Muscle of leg (tissue), 11 donors: ENCODE measurements around the gene GMDS. TPM values are rescaled to one million over a fixed set of nuclear protein-coding genes. Genes with fewer than 3 reads are reported as not detected.
A peak's percentile ranks its signal among the peaks of the same experiment; 100 is the strongest.

Source experiments
- DNase-seq: peaks from one replicate; pipeline ENCODE4 v3.0.0; 2013
- H3K27ac ChIP-seq: one replicate; pipeline ENCODE4 v1.5.1; 2013; ENCODE audit warnings: mild to moderate bottlenecking, low read length, control low read depth
- H3K27me3 ChIP-seq: one replicate; pipeline ENCODE4 v1.6.1; 2013; ENCODE audit warnings: low read length; ENCODE audit not compliant: control insufficient read depth, insufficient read depth
- H3K36me3 ChIP-seq: one replicate; pipeline ENCODE4 v1.6.1; 2013; ENCODE audit warnings: low read length; ENCODE audit not compliant: control insufficient read depth, insufficient read depth
- H3K4me1 ChIP-seq: one replicate; pipeline ENCODE4 v1.6.1; 2013; ENCODE audit warnings: low read length; ENCODE audit not compliant: control insufficient read depth, insufficient read depth
- H3K4me3 ChIP-seq: one replicate; pipeline ENCODE4 v1.5.1; 2013; ENCODE audit warnings: low read length, control low read depth
- H3K9me3 ChIP-seq: replicated peaks from 2 replicates; pipeline ENCODE4 v1.6.1; 2013; ENCODE audit warnings: low read depth, low read length; ENCODE audit not compliant: control insufficient read depth
- WGBS: methylation state at CpG from one replicate; pipeline ENCODE4 v1.1.5; 2013; ENCODE audit warnings: missing lambda C conversion rate; ENCODE audit not compliant: insufficient coverage; 5-methylcytosine and 5-hydroxymethylcytosine counted together
- polyA plus RNA-seq, 8 donors: library from polyadenylated mRNA; unstranded; fragments of 120-200 nt; gene quantifications; one replicate each; pipeline versions ENCODE4 v1.2.1 to v1.2.3, GENCODE V29; 2013; ENCODE audit warnings: inconsistent platforms in 1 of 8, low replicate concordance in 1 of 8; ENCODE audit not compliant: insufficient read length in 8 of 8, insufficient read depth in 1 of 8
- total RNA-seq: library from RNA; stranded (reverse); fragments of 120-200 nt; gene quantifications from one replicate; pipeline ENCODE4 v1.2.4, GENCODE V29; 2013

GMDS gene
- total and polyA plus RNA-seq, 9 donors: 3.9 to 17.0 (median 11.9) TPM

DNA sequence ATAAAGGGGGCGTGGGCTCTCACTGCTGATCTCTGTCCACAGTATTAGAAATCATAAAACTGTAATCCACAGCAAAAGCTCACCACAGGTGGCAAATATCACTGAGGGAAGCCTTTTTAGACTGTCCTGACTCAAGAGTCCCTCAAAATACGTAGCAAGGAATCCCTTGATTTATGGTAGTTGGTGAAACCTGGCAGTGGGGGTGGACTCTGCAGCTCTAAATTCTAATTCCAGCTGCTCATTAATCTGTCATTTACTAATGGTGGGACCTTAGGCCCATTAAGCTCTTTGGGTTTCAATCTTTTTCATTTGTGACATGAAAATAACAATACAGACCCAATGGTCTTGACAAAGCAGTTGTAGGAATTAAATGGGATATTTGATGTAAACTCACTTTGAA, 32.3 kb downstream of the GMDS start:
- Histone ChIP-seq H3K36me3 (no peaks in the 10 kb centered on the region), H3K27ac (no peak overlapping the region), H3K9me3 (no peaks in the 10 kb centered on the region), H3K27me3 (no peaks in the 10 kb centered on the region), H3K4me3 (no peak overlapping the region), H3K4me1 (no peaks in the 10 kb centered on the region)
- DNase-seq: no peak
- 80% methylated on average over 1 of the region's 2 CpGs for WGBS

DNA sequence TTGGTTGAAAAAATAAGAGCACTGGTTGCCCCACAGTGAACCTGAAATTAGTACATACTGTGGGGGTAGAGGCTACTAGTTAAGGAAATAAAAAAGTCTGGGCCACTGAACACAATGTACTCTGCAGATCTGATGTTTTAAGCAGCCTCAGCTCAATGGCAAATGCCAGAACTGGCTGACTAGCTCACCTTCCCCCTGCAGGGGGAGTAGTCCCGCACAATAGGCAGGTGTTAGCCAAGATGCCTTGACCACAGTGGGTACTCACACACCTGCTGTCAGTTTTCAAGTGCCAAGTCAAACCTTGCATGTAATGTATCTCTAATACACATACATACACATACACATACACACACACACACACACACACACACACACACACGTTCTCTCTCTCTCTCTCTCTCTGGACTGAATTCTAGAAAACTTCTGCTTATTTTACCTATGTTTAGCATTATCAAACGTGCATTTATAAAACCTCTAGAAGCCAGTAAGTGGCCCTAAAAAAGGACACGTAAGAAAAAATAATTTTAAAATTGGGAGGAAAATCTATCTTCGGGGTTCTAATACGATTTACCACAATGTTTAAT, 36.1 kb downstream of the GMDS start:
- H3K36me3 ChIP-seq: no peaks in the 10 kb centered on the region
- no peak overlapping the region for H3K4me3 ChIP-seq
- no peaks in the 10 kb centered on the region for H3K9me3 ChIP-seq
- H3K4me1 ChIP-seq: no peaks in the 10 kb centered on the region
- no peak overlapping the region for H3K27ac ChIP-seq
- peak; percentile 16 for DNase-seq
- 30% methylated on average over 1 of the region's 6 CpGs for WGBS
- no peaks in the 10 kb centered on the region for H3K27me3 ChIP-seq

DNA sequence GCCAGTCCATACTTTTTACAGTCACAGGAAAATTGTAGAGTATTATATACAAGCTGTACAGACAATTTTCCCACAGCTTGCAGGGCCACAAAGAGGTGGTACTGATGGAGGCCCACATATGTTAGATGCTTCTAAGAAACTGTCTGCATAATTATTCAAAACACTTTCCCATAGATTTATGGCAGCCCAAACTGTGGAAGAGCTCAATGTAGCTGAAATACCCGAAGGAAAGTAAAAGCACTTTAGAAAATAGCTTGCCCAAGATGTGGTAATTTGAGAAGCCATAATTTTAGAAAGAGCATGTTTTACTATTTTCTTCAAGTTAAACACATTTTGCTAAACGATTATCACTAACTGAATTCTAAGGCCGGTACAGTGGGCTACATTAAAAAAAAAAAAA, 36.9 kb downstream of the GMDS start:
- Histone ChIP-seq H3K27me3 (no peaks in the 10 kb centered on the region), H3K4me1 (no peaks in the 10 kb centered on the region), H3K27ac (no peak overlapping the region), H3K9me3 (no peaks in the 10 kb centered on the region), H3K36me3 (no peaks in the 10 kb centered on the region), H3K4me3 (no peak overlapping the region)
- DNase-seq: no peak
- 40% methylated on average over 1 of the region's 3 CpGs for WGBS

DNA sequence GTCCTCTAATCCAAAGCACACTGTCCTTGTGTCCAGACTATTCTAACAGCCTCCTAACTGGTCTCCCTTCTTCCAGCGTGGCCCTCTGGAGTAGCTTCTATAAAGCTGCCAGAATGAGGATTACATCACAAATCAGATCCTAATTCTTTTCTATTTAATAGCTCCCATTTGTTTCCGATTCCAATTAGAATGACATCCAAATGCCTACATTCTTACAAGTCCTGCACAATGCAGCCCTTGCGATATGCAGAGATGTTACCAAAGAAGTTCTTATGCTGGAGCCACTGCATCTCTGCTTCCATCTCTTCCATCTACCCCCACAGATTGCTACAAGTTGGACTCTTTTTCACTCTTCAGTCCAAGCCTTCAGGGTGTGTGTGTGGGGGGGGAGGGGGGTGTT, 40.0 kb downstream of the GMDS start:
- WGBS: 73% methylated on average over 3 of the region's 3 CpGs
- Histone ChIP-seq H3K27ac (no peak overlapping the region), H3K36me3 (no peaks in the 10 kb centered on the region)

DNA sequence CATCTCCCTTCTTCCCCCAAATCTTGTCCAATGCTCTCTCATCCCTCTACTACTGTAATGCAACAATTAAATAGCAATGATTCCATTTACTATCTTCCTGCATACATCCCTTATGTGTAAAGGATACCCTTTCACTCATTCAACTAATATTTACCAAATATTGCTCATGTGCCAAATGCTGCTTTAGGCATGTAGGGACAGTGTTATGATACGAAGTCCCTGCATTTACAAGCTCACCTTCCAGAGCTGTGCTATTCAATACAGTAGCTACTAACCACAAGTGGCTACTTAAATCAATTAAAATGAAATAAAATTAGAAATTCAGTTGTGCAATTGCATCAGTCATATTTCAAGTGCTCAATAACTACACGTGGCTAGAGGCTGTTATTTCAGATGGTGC, 41.1 kb downstream of the GMDS start:
- Histone ChIP-seq H3K27me3 (no peaks in the 10 kb centered on the region), H3K4me3 (no peak overlapping the region), H3K36me3 (no peaks in the 10 kb centered on the region), H3K9me3 (no peaks in the 10 kb centered on the region), H3K4me1 (no peaks in the 10 kb centered on the region), H3K27ac (no peak overlapping the region)
- no peak for DNase-seq
- WGBS: 63% methylated on average over 1 of the region's 2 CpGs

More for the DNA sequence above, 40.0 kb downstream of the GMDS start:
- no peak for DNase-seq
- Histone ChIP-seq H3K9me3 (no peaks in the 10 kb centered on the region), H3K4me3 (no peak overlapping the region), H3K4me1 (no peaks in the 10 kb centered on the region), H3K27me3 (no peaks in the 10 kb centered on the region)

DNA sequence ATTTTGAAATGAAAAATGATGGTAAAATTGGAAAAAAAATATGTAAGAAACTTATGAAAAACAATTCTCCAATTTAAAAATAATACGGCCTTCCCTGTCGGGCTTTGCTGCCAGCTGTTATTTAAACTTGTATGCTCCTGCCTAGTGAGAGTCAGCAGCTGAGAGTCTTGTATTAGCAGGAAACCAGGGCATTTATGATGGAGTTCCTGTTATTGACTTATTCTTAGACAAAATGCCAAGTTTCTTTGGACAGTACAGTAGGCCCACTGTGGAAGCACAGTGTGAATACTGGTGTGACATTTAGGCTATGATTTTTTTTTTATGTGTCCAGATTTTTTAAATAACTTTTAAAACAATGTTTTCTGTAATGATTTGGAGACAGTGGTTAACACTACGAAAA, 42.1 kb downstream of the GMDS start:
- no peaks in the 10 kb centered on the region for H3K4me1 ChIP-seq
- H3K9me3 ChIP-seq: no peaks in the 10 kb centered on the region
- no CpG with 5 or more reads among the region's 3 CpGs for WGBS
- peak overlapping the region; percentile 15 for H3K27ac ChIP-seq
- H3K4me3 ChIP-seq: no peak overlapping the region
- DNase-seq: peak; percentile 48
- no peaks in the 10 kb centered on the region for H3K36me3 ChIP-seq
- H3K27me3 ChIP-seq: no peaks in the 10 kb centered on the region

DNA sequence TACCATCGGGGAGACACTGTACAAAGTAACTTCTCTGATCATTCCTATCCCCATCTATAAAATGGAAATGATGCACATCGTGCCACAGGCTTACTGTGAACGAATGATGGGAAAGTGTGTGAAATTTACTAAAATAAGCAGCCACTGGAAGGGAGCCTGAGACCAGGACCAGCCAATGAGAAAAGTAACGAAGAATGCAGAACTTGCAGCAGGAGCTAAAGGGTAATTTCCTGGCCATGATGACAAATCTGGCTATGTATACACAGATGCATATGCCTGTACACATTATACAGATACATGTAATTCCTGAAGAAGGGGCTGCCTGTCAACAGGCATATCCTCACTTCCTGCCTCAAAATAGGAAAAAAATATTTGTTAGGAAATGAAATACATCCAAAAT, 47.4 kb downstream of the GMDS start:
- Histone ChIP-seq H3K27me3 (peaks cover 2% of the 10 kb centered on the region), H3K4me1 (peaks cover 7% of the 10 kb centered on the region), H3K4me3 (no peak overlapping the region), H3K36me3 (no peaks in the 10 kb centered on the region), H3K27ac (no peak overlapping the region), H3K9me3 (no peaks in the 10 kb centered on the region)
- 67% methylated on average over 1 of the region's 4 CpGs for WGBS
- no peak for DNase-seq

DNA sequence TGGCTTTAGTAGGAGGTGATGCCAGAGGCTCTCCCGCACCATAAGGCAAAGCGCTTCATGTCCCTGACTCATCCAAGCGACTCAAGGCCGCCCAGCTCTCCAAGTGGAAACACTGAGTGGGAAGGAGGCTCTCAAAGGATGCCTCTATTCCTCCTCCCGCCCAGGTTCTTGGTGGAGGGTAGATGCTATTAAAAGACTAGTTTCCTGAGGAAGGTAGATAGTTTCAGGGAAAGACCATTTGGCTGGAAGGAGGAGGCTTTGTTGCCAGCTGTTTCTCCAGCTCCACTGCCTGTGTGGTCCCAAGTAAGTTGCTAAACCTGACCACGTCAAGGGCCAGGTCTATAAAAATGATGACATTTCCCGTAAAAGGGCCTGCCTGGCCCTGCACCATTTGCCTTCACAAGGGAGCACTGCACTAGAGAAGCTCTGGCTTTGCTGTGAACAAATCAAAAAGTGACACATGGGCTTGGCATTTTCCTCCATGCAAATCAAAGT, 48.2 kb downstream of the GMDS start:
- peaks cover 2% of the 10 kb centered on the region for H3K27me3 ChIP-seq
- no peak overlapping the region for H3K4me3 ChIP-seq
- no peaks in the 10 kb centered on the region for H3K9me3 ChIP-seq
- no peaks in the 10 kb centered on the region for H3K36me3 ChIP-seq
- WGBS: 6% methylated on average over 2 of the region's 7 CpGs
- DNase-seq: peak; percentile 65
- H3K4me1 ChIP-seq: peaks cover 7% of the 10 kb centered on the region
- H3K27ac ChIP-seq: no peak overlapping the region

DNA sequence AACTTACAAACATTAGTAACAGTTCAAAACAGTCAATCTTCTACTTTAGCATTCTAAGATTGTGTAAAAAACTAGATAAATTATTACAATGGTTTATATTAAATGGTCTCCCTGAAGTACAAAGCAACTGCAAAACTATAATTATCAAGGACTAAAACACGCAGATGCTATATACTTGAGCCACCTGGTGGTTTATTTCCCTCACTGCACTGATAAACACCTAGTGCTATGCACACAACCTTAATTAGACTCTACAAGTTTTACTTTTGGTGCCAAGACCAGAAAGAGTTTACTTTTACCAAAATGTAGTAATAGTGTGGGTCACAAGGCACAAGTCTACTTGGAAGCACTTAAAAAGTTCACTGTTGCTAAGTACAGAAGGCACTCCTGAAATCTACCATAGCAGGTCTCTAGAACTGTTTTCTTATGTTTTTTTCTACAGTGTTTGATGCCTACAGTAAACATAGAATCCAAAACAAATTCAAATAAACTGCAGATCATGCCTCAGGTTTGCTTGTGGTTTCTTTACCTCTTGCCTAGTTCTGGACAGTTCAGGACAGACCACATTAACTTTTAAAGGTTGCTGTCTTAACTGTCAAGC, 49.2 kb downstream of the GMDS start:
- no peak overlapping the region for H3K27ac ChIP-seq
- no peaks in the 10 kb centered on the region for H3K9me3 ChIP-seq
- no peak overlapping the region for H3K4me3 ChIP-seq
- no CpG with 5 or more reads among the region's 1 CpG for WGBS
- H3K27me3 ChIP-seq: peaks cover 2% of the 10 kb centered on the region
- peak; percentile 66 for DNase-seq
- no peaks in the 10 kb centered on the region for H3K36me3 ChIP-seq
- H3K4me1 ChIP-seq: peaks cover 7% of the 10 kb centered on the region

DNA sequence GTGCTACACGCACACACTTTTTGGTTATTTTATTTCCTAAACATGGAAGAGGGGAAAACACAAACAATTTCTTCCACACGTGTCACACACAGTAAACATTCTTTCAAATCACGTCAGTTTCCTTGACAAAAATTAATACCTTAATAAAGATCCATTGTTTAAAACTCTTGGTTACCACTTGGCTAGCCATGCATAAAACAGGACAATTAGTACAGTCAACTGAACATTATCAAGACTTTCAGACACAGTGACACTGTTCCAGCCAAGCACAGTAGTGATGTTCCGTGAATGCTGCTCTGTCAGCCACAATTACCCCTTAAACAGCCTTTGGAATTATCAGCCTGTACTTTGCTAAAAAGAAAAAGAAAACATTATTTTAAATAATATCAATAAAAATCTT, 50.8 kb downstream of the GMDS start:
- Histone ChIP-seq H3K27me3 (peaks cover 2% of the 10 kb centered on the region), H3K27ac (no peak overlapping the region), H3K4me3 (no peak overlapping the region), H3K4me1 (peaks cover 7% of the 10 kb centered on the region), H3K9me3 (no peaks in the 10 kb centered on the region), H3K36me3 (no peaks in the 10 kb centered on the region)
- WGBS: 77% methylated on average over 2 of the region's 4 CpGs
- DNase-seq: no peak
